Cerebellar nuclear complex (tissue), 1 donor: ENCODE measurements around the gene SOX12.
"Not testable (repeated sequence)": the region's sequence is repeated elsewhere in the genome, so short reads cannot be mapped to it uniquely, and the experiment has no call there.

Source experiments
- DNase-seq, 2 experiments: peaks; one replicate each; lab custom pipeline; 2025; lab: John Stamatoyannopoulos, UW

Gene SOX12

DNA sequence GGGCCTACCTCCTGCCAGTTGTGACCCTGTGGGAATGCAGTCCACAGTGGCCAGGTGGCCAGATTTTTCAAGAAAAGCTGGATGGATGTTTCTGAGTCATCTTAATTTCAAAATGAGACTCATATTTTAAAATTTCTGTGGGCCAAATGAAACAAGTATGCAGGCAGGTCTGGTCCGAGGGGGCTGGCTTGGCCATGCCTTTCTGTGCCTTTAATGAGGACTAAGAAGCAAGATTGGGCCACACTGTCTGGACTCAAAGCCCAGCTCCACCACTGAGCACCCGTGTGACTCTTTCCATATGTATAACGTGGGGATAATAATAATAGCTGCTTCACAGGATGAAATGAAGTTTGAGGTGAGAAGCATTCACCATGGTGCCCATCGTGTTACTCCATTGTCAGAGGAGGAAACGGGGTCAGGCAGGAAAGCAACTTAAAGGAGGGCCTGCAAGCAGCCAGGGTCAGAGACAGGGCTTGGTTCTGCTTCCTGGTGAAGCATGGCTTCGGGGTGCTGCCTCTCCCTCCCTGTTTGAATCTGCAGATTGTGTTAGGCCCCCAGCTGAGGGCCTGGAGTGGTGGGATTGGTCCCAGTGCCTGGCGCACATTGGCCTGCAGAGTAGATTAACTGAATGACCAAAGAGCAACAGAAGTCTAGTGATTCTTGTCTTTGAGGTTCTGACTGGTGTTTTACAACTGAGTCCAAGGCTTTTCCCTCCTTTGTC, 3.8 kb downstream of the SOX12 start:
- DNase-seq: no peak

DNA sequence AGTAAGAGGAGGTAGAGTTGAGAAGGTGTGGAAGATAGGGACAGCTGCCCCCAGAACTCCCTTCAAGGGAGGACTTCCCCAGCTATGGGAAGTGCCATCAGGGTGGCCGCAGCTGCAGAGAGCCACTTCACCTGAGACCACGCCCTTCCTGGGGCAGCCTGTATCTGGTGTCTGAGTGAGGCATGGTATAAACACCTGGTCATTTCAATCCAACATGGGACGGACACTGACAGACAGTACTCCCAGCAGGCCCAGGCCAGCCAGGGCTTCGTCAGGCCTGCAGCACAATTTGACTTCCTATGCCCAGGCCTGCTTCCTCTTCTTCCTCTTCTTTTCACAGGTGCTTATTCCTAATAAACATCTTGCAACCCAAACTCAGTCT, 4.5 kb downstream of the SOX12 start:
- DNase-seq: no peak

DNA sequence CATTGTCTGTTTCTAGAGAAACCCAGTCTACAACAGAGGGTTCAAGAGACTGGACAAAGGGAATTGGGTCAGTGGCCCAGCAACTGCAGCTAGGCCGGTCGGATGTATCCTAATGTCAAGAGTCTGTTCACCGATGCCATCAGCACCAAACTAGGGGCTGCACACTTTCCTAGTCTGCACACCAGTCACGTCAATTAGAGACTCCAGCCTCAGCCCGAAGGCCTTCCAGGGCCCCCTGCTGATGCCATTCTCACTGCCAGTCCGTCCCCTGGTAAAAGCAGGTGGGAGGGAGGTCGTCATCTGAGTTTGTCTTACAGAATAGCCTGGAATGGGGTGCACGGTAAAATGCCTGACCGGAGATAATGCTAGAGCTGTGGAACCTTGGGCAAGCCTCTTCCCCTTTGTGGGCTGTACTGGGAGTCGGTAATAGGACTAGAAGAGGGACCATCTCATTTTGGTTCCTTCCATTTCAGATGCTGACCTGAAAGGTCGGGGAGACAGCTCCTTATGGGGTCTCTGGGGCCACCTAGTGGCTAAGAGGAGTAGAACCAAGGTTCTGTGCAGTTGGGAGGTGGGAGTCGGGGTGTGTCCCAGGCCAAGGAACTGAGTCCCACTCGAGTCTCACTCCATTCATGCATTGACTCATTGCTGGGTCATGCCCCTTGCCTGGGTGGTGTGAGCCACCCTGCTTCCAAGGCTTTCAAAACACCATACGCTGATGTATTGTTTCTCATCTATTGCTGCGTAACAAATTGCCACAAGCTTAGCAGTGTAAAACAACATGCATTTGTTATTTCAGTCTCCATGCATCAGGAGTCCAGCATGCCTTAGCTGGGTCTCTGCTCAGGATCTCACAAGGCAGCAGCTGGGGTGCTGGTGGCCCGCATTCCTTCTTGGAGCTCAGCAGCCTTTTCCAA, 5.1 kb downstream of the SOX12 start:
- peak in 1 of 2 experiments; percentile 19 for DNase-seq

DNA sequence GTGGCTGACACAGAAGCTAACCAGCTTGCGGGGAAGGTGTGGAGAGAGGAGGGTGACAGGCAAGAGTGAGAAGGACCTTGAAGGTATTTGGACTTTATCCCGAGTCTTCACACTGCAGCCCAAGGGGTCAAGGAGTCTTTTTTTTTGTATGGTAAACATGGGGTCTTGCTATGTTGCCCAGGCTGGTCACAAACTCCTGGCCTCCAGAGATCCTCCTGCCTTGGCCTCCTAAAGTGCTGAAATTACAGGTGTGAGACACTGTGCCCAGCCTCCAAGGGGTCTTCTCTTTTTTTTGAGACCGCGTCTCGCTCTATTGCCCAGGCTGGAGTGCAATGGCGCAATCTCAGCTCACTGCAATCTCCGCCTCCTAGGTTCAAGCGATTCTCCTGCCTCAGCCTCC, 9.2 kb downstream of the SOX12 start:
- no peak for DNase-seq

DNA sequence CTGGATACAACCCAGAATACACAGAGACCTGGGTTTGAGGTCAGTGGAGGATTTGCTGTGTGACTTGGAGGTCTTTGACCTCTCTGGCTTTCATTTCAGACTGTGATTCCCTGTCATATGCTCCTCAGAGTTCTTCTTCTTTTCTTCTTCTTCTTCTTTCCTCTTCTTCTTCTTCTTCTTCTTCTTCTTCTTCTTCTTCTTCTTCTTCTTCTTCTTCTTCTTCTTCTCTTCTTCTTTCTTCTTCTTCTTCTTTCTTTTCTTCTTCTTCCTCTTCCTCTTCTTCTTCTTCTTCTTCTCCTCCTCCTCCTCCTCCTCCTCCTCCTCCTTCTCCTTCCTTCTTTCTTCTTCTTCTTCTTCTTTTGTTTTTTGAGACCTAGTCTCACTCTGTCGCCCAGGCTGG, 10.7 kb downstream of the SOX12 start:
- DNase-seq: not testable (repeated sequence)

DNA sequence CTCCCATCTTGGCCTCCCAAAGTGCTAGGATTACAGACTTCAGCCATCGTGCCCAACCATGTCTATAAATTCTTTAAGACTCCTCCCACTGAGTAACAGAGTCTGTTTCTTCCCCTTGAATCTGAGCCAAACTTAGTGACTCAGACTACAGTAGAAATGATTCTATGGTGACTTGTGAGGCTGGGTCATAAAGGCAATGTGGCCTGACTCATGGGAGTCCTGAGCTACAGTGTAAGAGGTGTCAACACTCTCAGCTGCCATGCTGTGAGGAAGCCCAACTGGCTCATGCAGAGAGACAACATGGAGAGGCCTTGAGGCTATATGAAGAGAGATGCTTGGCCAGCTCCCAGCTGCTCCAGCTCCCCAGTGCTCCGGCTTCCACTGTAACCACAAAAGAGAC, 16.3 kb downstream of the SOX12 start:
- no peak for DNase-seq

DNA sequence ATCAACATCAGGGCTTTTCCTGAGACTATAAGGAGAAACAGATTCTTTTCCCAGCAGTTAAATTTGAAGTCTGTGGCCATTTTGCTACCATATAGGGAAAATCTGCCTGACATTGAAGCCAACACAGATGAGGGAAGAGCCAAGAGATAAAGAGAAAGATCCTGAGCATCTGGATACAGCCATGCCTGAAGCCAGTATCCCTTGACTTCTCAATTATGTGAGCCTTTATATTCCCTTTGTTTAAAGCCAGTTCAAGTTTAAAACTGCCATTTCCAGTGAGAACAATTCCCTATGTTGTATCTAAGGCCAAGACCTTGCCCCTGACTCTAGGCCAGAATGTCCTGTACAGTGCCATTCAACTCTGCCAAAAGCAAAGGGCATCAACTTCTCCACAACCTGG, 17.8 kb downstream of the SOX12 start:
- DNase-seq: no peak

DNA sequence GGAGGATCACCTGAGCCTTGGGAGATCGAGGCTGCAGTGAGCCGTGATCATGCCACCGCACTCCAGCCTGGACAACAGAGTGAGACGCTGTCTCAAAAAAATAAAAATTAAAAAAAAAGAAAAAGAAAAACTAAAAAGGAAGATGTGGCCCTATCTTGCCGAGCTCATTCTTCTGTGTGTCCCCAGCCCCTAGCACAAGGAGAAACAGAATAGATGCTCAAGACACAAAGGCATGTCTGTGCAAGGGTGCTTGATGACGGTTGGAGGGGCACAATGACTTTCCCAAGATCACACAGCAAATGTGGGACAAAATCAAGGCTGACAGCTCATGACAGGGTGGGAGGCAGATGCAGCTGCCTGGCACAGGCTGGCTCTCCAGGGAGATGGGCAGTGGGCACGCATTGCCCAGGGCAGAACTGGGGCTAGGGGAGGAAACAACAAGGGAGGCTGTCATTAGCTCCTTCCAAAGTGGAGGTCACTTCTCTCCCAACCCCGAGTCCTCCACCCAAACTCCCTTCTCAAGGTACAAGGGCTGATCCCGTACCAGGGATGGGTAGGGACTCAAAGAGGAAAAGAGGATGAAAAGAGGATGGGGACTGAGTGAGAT, 20.8 kb downstream of the SOX12 start:
- DNase-seq: no peak

DNA sequence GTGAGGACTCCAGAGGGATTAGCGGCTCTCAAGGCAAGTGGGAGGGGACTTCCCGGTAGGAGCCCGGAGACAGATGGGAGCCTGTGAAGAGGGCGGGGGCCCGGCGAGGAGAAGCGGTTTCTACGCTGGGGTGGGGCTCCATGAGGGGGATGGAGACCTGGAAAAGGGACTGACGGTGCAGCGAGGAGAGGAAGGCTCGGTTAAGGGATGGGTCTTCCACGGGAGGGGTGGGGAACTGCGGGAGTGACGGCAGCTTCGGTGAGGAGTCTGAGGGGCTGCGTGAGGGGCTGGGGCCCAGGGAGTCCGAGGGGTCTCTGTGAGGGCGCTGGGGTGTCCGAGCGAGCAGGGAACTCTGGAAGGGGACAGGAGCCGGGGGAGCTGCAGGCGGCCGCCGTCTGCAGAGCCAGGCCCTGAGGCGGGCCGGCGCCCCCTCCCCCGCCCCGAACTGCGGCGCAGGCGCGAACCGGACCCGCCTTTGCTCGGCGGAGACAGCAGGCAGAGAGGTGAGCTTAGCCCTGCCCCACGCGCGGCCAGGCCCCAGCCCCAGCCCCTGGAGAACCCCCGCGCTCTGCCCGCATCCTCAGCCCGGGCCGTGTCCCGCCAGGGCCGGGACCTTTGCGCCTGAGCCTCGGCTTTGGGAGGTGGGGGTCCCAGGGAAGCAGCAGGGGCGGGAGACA, 21.4 kb downstream of the SOX12 start, which contains the start of gene NRSN2:
Gene NRSN2, plus strand, starts transcription at position 472 of the 677 bp plus-strand sequence. CDS start 2,533 bp downstream, outside the sequence.
- DNase-seq: peak in 1 of 2 experiments; percentile 28

DNA sequence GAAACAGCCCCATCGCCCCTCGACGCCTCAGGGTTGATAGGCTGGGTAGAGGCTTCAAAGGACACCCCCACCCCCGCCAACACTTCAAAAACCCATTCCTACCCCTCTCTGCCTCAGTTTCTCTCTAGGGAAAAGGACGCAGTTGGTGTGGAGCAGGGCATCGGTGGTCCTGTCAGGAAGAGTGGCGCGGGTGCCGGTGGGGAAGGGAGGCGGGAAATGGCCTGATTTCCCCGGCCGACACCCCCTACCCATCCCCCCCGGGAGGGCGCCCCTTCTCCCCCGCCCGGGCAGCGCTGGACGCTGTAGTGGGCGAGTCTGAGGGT, 21.9 kb downstream of the SOX12 start:
- no peak for DNase-seq

DNA sequence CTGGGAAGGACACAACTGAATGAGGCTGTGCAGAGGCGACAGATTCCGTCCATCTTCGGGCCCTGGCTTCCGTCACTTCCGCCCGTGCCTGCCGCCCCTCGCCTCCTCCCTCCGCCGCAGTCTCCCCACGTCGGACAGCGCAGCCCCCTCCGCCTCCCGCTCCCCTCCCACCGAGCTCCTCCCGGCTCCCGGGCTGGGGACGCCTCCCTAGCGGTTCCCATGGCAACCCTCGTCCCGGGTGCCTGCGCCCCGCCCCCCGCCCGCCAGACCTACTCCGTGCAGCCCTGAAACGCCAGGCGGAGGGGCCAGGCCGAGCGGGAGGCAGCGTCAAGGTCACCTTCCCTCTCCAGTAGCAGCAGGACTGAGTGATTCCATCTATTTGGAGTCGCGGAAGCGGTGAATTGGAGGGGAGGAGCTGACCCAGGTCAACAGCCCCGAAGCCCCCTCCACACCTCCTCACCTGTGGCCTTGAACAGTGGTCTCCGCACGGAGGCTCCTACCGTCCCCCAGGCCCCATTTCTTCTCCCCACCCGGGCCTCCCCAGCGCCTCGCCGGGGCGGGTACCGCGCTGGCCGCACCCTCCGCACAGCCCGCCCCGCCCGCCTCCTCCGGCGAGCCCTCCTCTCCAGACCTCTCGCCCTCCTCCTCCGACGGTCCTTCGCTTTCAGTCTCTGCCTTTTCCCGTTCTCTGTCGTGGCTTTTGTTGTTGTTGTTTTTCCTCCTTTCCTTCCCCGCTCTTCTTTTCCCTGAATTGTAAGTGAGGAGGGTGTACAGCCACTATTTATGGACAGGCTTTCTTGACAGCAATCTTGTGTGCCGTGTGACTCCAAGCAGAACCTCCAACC, 22.5 kb downstream of the SOX12 start:
- peak; percentile 52 to 72 for DNase-seq

DNA sequence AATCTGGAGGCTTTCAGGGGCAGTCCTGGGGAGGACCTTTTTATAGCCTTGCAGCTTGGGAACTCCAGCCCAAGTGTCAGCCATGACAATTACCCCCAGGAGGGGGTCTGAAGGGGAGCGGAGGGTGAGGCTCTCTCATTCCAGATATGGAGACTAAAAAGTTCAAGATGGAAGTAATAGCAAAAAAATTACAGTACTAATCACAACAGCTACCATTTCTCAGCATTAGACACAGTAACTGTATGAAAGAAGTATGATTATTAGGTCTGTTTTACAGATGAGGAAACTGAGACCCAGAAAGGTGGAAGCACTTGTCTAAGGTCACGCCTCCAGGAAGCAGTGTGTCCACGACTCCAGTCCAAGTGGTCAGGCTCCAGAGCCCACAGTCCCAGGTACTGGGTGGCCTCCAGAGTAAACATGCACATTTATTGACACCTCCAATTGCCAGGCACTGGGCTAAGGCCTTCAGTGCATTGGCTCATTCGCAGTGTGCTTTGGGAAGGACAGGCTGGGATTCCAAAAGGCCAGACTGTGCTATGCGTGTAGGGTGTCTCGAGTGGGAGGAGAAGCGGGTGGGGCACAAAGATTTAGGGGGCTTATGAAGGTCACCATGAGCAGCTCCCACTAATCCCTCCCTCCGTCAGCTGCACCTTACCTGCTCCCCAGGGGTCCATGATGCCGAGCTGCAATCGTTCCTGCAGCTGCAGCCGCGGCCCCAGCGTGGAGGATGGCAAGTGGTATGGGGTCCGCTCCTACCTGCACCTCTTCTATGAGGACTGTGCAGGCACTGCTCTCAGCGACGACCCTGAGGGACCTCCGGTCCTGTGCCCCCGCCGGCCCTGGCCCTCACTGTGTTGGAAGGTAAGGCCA, 23.9 kb downstream of the SOX12 start:
- no peak for DNase-seq

DNA sequence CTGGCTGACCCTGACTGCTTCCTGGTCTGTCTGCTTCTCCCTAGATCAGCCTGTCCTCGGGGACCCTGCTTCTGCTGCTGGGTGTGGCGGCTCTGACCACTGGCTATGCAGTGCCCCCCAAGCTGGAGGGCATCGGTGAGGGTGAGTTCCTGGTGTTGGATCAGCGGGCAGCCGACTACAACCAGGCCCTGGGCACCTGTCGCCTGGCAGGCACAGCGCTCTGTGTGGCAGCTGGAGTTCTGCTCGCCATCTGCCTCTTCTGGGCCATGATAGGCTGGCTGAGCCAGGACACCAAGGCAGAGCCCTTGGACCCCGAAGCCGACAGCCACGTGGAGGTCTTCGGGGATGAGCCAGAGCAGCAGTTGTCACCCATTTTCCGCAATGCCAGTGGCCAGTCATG, 27.8 kb downstream of the SOX12 start:
- DNase-seq: no peak

DNA sequence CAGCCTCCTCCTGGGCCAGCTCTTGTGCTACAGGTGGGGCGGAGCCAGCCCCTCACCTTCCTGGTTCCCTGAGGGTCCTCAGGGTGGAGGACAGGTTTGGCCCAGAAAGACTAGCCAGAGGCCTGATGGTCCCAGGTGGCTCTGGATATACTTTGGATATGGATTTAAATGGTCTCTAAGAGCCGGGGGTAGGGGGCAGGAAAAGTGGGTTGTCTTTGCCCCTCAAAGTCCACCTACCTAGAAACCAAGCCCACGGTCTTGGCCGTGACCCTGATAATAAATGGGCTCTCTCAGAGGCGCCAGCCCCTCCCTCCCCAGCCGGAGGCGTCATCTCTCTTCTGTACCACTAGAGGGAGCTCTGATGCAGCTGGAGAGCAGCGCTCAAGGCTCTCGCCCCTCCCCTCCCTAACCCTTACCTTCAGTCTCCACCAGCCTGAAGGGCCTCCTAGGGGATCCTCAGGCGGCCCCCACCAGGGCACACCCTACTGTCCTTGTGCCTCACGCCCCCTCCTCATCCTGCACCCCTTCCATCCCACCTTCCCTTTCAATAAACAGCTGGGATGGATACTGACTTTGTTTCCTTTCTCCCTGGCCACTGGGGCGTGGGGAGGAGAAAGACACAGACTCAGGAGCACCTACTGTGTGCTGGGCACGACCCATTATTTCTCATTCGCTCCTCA, 29.1 kb downstream of the SOX12 start:
- peak in 1 of 2 experiments; percentile 68 for DNase-seq

DNA sequence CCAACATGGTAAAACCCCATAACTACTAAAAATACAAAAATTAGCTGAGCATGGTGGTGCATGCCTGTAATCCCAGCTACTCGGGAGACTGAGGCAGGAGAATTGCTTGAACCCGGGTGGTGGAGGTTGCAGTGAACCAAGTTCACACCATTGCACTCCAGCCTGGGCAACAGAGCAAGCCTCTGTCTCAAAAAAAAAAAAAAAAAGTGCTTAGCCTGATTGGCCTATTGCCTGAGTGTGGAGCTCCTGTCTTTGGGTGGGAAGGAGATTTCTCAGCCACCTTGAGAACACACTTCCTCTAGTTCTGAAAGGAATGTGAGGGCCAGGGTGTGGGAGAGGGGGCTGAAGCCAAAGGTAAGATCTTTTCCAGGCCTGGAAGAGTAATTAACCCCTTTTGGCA, 30.8 kb downstream of the SOX12 start:
- not testable (repeated sequence) for DNase-seq

DNA sequence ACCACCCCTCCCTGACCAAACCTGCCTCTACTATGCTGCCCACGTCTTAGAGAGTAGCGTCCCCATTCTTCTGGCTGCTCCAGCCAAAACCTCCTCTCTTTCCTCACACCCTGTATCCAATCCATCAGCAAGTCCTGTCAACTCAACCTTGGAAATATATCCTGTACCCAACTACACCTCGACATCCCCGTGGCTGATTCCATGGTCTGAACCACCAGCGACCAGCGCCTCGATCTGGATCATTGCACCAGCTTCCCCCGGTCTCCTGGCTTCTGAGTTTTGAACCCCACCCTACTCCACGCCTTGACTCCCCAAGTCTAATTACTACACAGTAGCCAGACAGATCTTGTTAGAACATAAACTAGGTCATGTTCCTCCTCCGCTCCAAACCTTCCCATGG, 31.4 kb downstream of the SOX12 start:
- DNase-seq: no peak

DNA sequence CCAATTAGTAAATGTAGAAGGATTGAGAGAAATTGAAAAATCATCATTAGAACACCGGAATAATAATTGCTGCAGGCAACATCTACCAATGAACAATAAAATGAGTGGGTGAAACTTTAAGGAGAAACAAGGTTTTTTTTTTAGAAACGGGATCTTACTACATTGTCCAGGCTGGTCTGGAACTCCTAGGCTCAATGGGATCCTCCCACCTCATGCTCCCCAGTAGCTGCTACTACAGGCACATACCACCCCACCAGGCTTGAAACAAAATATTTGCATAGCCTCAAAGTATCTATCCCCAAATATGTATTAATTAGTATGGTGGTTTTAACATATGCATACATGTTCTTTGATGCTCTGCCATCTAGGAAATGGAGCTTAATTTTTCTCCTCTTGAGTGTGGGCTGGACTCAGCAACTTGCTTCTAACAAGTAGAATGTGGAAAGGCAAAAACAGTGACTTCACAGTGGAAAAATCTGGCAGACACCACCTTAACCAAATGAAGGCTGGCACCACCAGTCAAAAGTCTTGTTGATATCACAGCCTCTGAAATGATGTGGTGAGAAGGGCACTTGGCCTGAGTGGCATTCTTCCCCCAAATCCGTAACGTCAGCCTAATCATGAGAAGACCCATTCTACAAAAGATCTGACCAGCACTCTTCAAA, 33.7 kb downstream of the SOX12 start:
- DNase-seq: no peak

DNA sequence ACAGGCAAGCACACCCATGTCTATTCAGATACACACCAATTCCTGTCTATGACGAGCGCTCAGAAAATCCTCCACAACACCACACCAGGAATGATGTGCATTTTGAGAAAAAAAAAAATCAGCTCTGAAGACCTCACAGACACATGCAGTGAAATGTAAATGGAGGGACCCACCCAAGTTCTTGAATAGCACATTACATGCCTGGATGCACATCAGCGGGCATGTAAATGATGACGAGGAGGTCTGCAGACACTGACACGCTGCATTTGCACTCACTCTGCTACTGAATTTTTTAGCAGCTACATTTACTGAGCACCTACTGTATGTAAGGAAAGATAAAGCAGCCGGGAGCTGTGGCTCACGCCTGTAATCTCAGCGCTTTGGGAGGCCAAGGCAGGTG, 36.2 kb downstream of the SOX12 start:
- no peak for DNase-seq
